ENCODE measurements around the gene ERC1. TPM values are rescaled to one million over a fixed set of nuclear protein-coding genes. Genes with fewer than 3 reads are reported as not detected.

The ERC1 gene
- total and polyA plus RNA-seq, 2 donors (not counting 3 experiments of a cell fraction or from before 2014, with no cell fraction given) = 11.7 to 66.1 TPM

GRCh38 chr12:1122786-1123185 is 131.8 kb downstream of the ERC1 start:
- BruUV-seq (replicated peaks) = no TSS peak
- no peak overlapping the region for H2AFZ ChIP-seq (ENCODE audit: low read depth, low read length)
- no peak overlapping the region for H3K4me2 ChIP-seq (ENCODE audit: insufficient read depth, low read length)
- H3K4me1 ChIP-seq (ENCODE audit: control insufficient read depth, extremely low read depth, insufficient read depth, low read length) = no peaks in the 10 kb centered on the region
- ChIA-PET POLR2A (no interaction called here), CTCF (interaction anchor here (3.1 kb wide), 1 partner anchor 461 kb away, joined by 16 read pairs; no protein-coding TSS in a partner anchor)
- no peaks in the 10 kb centered on the region for H3K27me3 ChIP-seq (ENCODE audit: control insufficient read depth in 2 of 2, insufficient read depth in 2 of 2, low read length in 2 of 2)
- no peak for FAIRE-seq
- no peaks in the 10 kb centered on the region for H3K9me1 ChIP-seq (replicated peaks; ENCODE audit: control insufficient read depth, extremely low read depth, insufficient read depth, low read length)
- no peak overlapping the region for H3K27ac ChIP-seq (ENCODE audit: insufficient read depth, low read depth, low read length)
- TF ChIP-seq FOS (IDR thresholded peaks at IDR 0.05; ENCODE audit: borderline replicate concordance, insufficient read depth, low read length) (no peak), CTCF (IDR thresholded peaks at IDR 0.05; ENCODE audit: extremely low read depth in 1 of 2, insufficient read depth in 1 of 2, low read depth in 1 of 2, low read length in 2 of 2) (no peak), GATA2 (IDR thresholded peaks at IDR 0.05; ENCODE audit: insufficient read depth, insufficient read length, low read depth, low read length) (no peak), POLR2AphosphoS5 (IDR thresholded peaks at IDR 0.05; ENCODE audit: insufficient read depth, low read depth, low read length) (no peak), JUN (IDR thresholded peaks at IDR 0.05; ENCODE audit: borderline replicate concordance, insufficient read depth, insufficient read length, low read depth) (no peak), POLR2A (IDR thresholded peaks at IDR 0.05; ENCODE audit: low read depth, low read length) (no peak), MYC (IDR thresholded peaks at IDR 0.05; ENCODE audit: low read depth, low read length) (no peak), EZH2 (IDR thresholded peaks at IDR 0.05; ENCODE audit: borderline replicate concordance, low read depth, low read length, severe bottlenecking) (no peak), MAX (IDR thresholded peaks at IDR 0.05; ENCODE audit: insufficient read depth, insufficient read length) (no peak)
- H3K36me3 ChIP-seq (ENCODE audit: control insufficient read depth in 2 of 2, extremely low read depth in 1 of 2, insufficient read depth in 2 of 2, low read length in 2 of 2) = no peaks in the 10 kb centered on the region
- H3K4me3 ChIP-seq (replicated peaks in 1 of 3; ENCODE audit: insufficient read depth in 1 of 3, low read depth in 1 of 3, low read length in 3 of 3) = no peak overlapping the region
- H4K20me1 ChIP-seq (replicated peaks; ENCODE audit: control insufficient read depth, extremely low read depth, insufficient read depth, low read length) = no peaks in the 10 kb centered on the region
- H3K9me3 ChIP-seq (replicated peaks; ENCODE audit: control insufficient read depth, insufficient read depth, low read length) = no peaks in the 10 kb centered on the region
- intact Hi-C loops (cut with micrococcal nuclease) (no loop called here), dilution Hi-C loops (cut with MboI; ENCODE audit: extremely low pct_ligation_motif_present, low sequenced_read_pairs) (loop anchor here (25.0 kb wide), 1 partner anchor 440 kb away; no protein-coding TSS in a partner anchor)
- DNase-seq (ENCODE audit: low read depth, low spot score) = no peak
- no peaks in the 10 kb centered on the region for H3K79me2 ChIP-seq (ENCODE audit: control insufficient read depth, insufficient read depth, low read length)
- H3K9ac ChIP-seq (replicated peaks; ENCODE audit: extremely low read depth, insufficient read depth, low read length) = no peak overlapping the region
